H1 (cell line): ENCODE results near the gene GRIK1. TPM values are rescaled to one million over a fixed set of nuclear protein-coding genes. Genes with fewer than 3 reads are reported as not detected.

Source experiments
- CTCF ChIA-PET: fragments of 300-600 bp; sonication (Branson Sonifier 250); formaldehyde crosslinking; loops from one replicate; lab custom pipeline; 2021; ENCODE audit not compliant: partially characterized antibody; lab: Charles Lee
- POLR2A ChIA-PET: fragments of 300-600 bp; sonication (Branson Sonifier 250); formaldehyde crosslinking; loops from one replicate; lab custom pipeline; 2021; ENCODE audit warnings: inconsistent platforms; ENCODE audit not compliant: partially characterized antibody; lab: Charles Lee
- DNase-seq, 2 experiments: peaks; one replicate each; pipeline versions ENCODE4 v3.0.0 to v3.0.0-alpha.2; 2010 to 2022; ENCODE audit warnings: low spot score in 2 of 2, low read depth in 1 of 2, mixed read lengths in 1 of 2
- FAIRE-seq: peaks from 2 replicates; lab custom pipeline; 2011; peaks lifted over from hg19 to GRCh38; lab: Jason Lieb, UNC
- H2AFZ ChIP-seq: 2 replicates; pipeline ENCODE4 v1.8.1; 2012; ENCODE audit warnings: low read length, inconsistent platforms
- H2AK5ac ChIP-seq: 2 replicates; pipeline ENCODE4 v1.6.1; 2013; ENCODE audit warnings: low read depth, low read length
- H2BK120ac ChIP-seq: replicated peaks from 2 replicates; pipeline ENCODE3; 2013; ENCODE audit warnings: low read depth, low read length, inconsistent platforms
- H2BK12ac ChIP-seq: 2 replicates; pipeline ENCODE4 v1.6.1; 2013; ENCODE audit warnings: low read depth, low read length
- H2BK15ac ChIP-seq: 2 replicates; pipeline ENCODE4 v1.6.1; 2013; ENCODE audit warnings: low read length
- H2BK20ac ChIP-seq: 2 replicates; pipeline ENCODE4 v1.6.1; 2013; ENCODE audit warnings: low read length
- H2BK5ac ChIP-seq: 2 replicates; pipeline ENCODE4 v1.6.1; 2013; ENCODE audit warnings: low read depth, low read length
- H3K14ac ChIP-seq: 2 replicates; pipeline ENCODE4 v1.6.1; 2013; ENCODE audit warnings: inconsistent platforms; ENCODE audit not compliant: insufficient read length
- H3K18ac ChIP-seq: 2 replicates; pipeline ENCODE4 v1.6.1; 2013; ENCODE audit warnings: low read length; ENCODE audit errors: extremely low read depth
- H3K23ac ChIP-seq: 2 replicates; pipeline ENCODE4 v1.6.1; 2013; ENCODE audit warnings: inconsistent platforms; ENCODE audit not compliant: insufficient read length
- H3K23me2 ChIP-seq: 2 replicates; pipeline ENCODE4 v1.6.1; 2013; ENCODE audit warnings: low read depth, low read length
- H3K27ac ChIP-seq: 2 replicates; pipeline ENCODE4 v1.6.1; 2011; ENCODE audit warnings: low read depth, low read length, inconsistent platforms
- H3K27me3 ChIP-seq, 4 experiments: replicated peaks in 1 of 4; 1 replicate in 1 of 4; 2 replicates in 3 of 4; pipeline versions ENCODE4 v1.6.1 to v1.8.1; 2011 to 2013; ENCODE audit warnings: low read length in 3 of 4, mild to moderate bottlenecking in 3 of 4, inconsistent platforms in 2 of 4, mixed read lengths in 2 of 4, moderate library complexity in 1 of 4; ENCODE audit not compliant: control insufficient read depth in 3 of 4, insufficient read depth in 3 of 4; ENCODE audit errors: extremely low read depth in 1 of 4
- H3K36me3 ChIP-seq, 4 experiments: 2 replicates each; pipeline versions ENCODE4 v1.6.1 to v1.8.1; 2011 to 2013; ENCODE audit warnings: mild to moderate bottlenecking in 4 of 4, low read length in 3 of 4, moderate library complexity in 2 of 4, control low read depth in 1 of 4, inconsistent platforms in 1 of 4; ENCODE audit not compliant: insufficient read depth in 4 of 4, control insufficient read depth in 2 of 4
- H3K4ac ChIP-seq: replicated peaks from 2 replicates; pipeline ENCODE3; 2013; ENCODE audit warnings: low read length, low read depth, mixed read lengths, inconsistent platforms; ENCODE audit not compliant: insufficient read length
- H3K4me1 ChIP-seq, 4 experiments: replicated peaks in 1 of 4; 1 replicate in 1 of 4; 2 replicates in 3 of 4; pipeline versions ENCODE4 v1.6.1 to v1.8.1; 2011 to 2013; ENCODE audit warnings: low read length in 3 of 4, inconsistent platforms in 2 of 4, mixed read lengths in 1 of 4; ENCODE audit not compliant: insufficient read depth in 4 of 4, control insufficient read depth in 3 of 4
- H3K4me2 ChIP-seq, 2 experiments: 2 replicates each; pipeline versions ENCODE4 v1.6.1 to v1.8.1; 2011 to 2013; ENCODE audit warnings: low read depth in 2 of 2, low read length in 2 of 2, control low read depth in 1 of 2, inconsistent platforms in 1 of 2, mild to moderate bottlenecking in 1 of 2; ENCODE audit not compliant: insufficient read depth in 1 of 2
- H3K4me3 ChIP-seq, 4 experiments: fragments of 200-600, 300-600 bp in 1 of 4; sonication (generic), shearing (Covaris generic), sonication (Bioruptor Twin) in 1 of 4; 2 replicates each; pipeline versions ENCODE4 v1.5.1 to v1.8.1; 2011 to 2016; ENCODE audit warnings: low read length in 4 of 4, low read depth in 3 of 4, control low read depth in 2 of 4, inconsistent platforms in 2 of 4, mild to moderate bottlenecking in 2 of 4, mixed read lengths in 1 of 4, moderate library complexity in 1 of 4; ENCODE audit not compliant: insufficient read depth in 2 of 4; ENCODE audit errors: extremely low read depth in 1 of 4
- H3K56ac ChIP-seq: replicated peaks from 2 replicates; pipeline ENCODE3; 2013; ENCODE audit warnings: low read depth, mild to moderate bottlenecking, mixed read lengths, low read length, inconsistent platforms; ENCODE audit not compliant: insufficient read length
- H3K79me1 ChIP-seq: 2 replicates; pipeline ENCODE4 v1.6.1; 2013; ENCODE audit warnings: low read depth, low read length, control low read depth
- H3K79me2 ChIP-seq, 2 experiments: 2 replicates each; pipeline versions ENCODE4 v1.6.1 to v1.8.1; 2012 to 2013; ENCODE audit warnings: low read length in 2 of 2, mild to moderate bottlenecking in 2 of 2, inconsistent platforms in 1 of 2; ENCODE audit not compliant: insufficient read depth in 2 of 2, control insufficient read depth in 1 of 2
- H3K9ac ChIP-seq, 4 experiments: replicated peaks in 1 of 4; 1 replicate in 1 of 4; 2 replicates in 3 of 4; pipeline versions ENCODE4 v1.6.1 to v1.8.1; 2011 to 2013; ENCODE audit warnings: low read depth in 3 of 4, low read length in 3 of 4, control low read depth in 2 of 4, mild to moderate bottlenecking in 2 of 4, moderate library complexity in 2 of 4, inconsistent platforms in 1 of 4; ENCODE audit errors: extremely low read depth in 1 of 4
- H3K9me3 ChIP-seq, 2 experiments: 2 replicates each; pipeline versions ENCODE4 v1.6.1 to v1.8.1; 2012 to 2013; ENCODE audit warnings: mild to moderate bottlenecking in 2 of 2, moderate library complexity in 2 of 2, control low read depth in 1 of 2, inconsistent platforms in 1 of 2, low read depth in 1 of 2, low read length in 1 of 2, mixed read lengths in 1 of 2; ENCODE audit not compliant: insufficient read depth in 2 of 2
- H4K20me1 ChIP-seq, 2 experiments: replicated peaks in 1 of 2; 2 replicates each; pipeline versions ENCODE3 to v1.8.1; 2011 to 2013; ENCODE audit warnings: inconsistent platforms in 2 of 2, low read length in 2 of 2, mild to moderate bottlenecking in 1 of 2; ENCODE audit not compliant: insufficient read depth in 2 of 2, control insufficient read depth in 1 of 2
- H4K5ac ChIP-seq: 2 replicates; pipeline ENCODE4 v1.6.1; 2013; ENCODE audit warnings: low read length, low read depth, mixed read lengths, inconsistent platforms; ENCODE audit not compliant: insufficient read length
- H4K8ac ChIP-seq: 2 replicates; pipeline ENCODE4 v1.8.0; 2013; ENCODE audit warnings: mild to moderate bottlenecking, moderate library complexity, low read length, inconsistent platforms; ENCODE audit not compliant: insufficient read depth; ENCODE audit errors: extremely low read depth
- H4K91ac ChIP-seq: replicated peaks from 2 replicates; pipeline ENCODE3; 2013; ENCODE audit warnings: low read length, mixed read lengths, inconsistent platforms; ENCODE audit not compliant: insufficient read length
- GABPA ChIP-seq: IDR thresholded peaks from 2 replicates; pipeline ENCODE4 v1.6.1; 2011; ENCODE audit warnings: mild to moderate bottlenecking, low read length, moderate library complexity, borderline replicate concordance; ENCODE audit not compliant: insufficient read depth
- JUND ChIP-seq: IDR thresholded peaks from 2 replicates; pipeline ENCODE4 v1.6.1; 2011; ENCODE audit warnings: mild to moderate bottlenecking, improper control_type of control experiment, low read length
- KDM4A ChIP-seq: IDR thresholded peaks from one replicate; pipeline ENCODE4 v1.7.1; 2012; ENCODE audit warnings: low read depth, mild to moderate bottlenecking, moderate library complexity, low read length, inconsistent platforms; ENCODE audit not compliant: severe bottlenecking
- KDM5A ChIP-seq: fragments of 200-600 bp; IDR thresholded peaks from 2 replicates; pipeline ENCODE4 v1.7.1; 2012; ENCODE audit warnings: mild to moderate bottlenecking, low read length, inconsistent platforms, mixed read lengths
- MAFK ChIP-seq: IDR thresholded peaks from 2 replicates; pipeline ENCODE4 v1.6.1; 2012; ENCODE audit warnings: low read depth, mild to moderate bottlenecking, improper control_type of control experiment, low read length
- NRF1 ChIP-seq: IDR thresholded peaks from 2 replicates; pipeline ENCODE4 v1.6.1; 2011; ENCODE audit warnings: mild to moderate bottlenecking, low read depth, low read length, improper control_type of control experiment
- SIN3A ChIP-seq, 2 experiments: IDR thresholded peaks in 1 of 2; conservative IDR thresholded peaks in 1 of 2; 2 replicates each; pipeline ENCODE4 v1.6.1; 2011 to 2012; ENCODE audit warnings: low read length in 2 of 2, improper control_type of control experiment in 1 of 2, low read depth in 1 of 2, mild to moderate bottlenecking in 1 of 2
- SIRT6 ChIP-seq: IDR thresholded peaks from one replicate; pipeline ENCODE4 v1.7.1; 2012; ENCODE audit warnings: low read length, inconsistent platforms
- SIX5 ChIP-seq: IDR thresholded peaks from 2 replicates; pipeline ENCODE4 v1.6.1; 2011; ENCODE audit warnings: mild to moderate bottlenecking, low read depth, low read length
- WGBS, 2 experiments: shearing (Covaris generic) in 1 of 2; methylation state at CpG; one replicate each; pipeline versions ENCODE4 v1.1.6 to v1.1.7; 2013 to 2015; ENCODE audit warnings: low lambda C conversion rate in 2 of 2, mixed read lengths in 2 of 2, inconsistent platforms in 1 of 2, low coverage in 1 of 2, missing lambda C conversion rate in 1 of 2; ENCODE audit not compliant: insufficient replicate concordance in 2 of 2, insufficient coverage in 1 of 2, insufficient read length in 1 of 2; ENCODE audit errors: extremely low coverage in 1 of 2, missing lambda C conversion rate in 1 of 2; 5-methylcytosine and 5-hydroxymethylcytosine counted together
- polyA plus RNA-seq, 7 experiments: library from polyadenylated mRNA; depleted of rRNA in 3 of 7; stranded (reverse) in 5 of 7; unstranded in 2 of 7; fragments of >200 nt in 5 of 7; fragments of 200-250 nt in 2 of 7; gene quantifications; 1 replicate in 5 of 7; 2 replicates in 1 of 7; 4 replicates in 1 of 7; pipeline versions ENCODE4 v1.2.1 to v1.2.3, GENCODE V29; 2011 to 2013; ENCODE audit warnings: missing spikeins in 2 of 7, mixed read lengths in 2 of 7
- total RNA-seq: library from RNA; stranded (reverse); fragmentation: NEBNext Ultra II Directional; extraction: Animal tissue kit (Norgen Biotek cat#: 25700); gene quantifications from 2 replicates; pipeline ENCODE4 v1.2.1, GENCODE V29; 2021
- TF ChIP-seq, protein P1 (sequence below), 3 experiments: IDR thresholded peaks; 1 replicate in 2 of 3; 2 replicates in 1 of 3; pipeline versions ENCODE4 v1.5.1 to v1.6.1; 2011; ENCODE audit warnings: low read length in 3 of 3, mild to moderate bottlenecking in 3 of 3, inconsistent platforms in 2 of 3, low read depth in 1 of 3, moderate library complexity in 1 of 3; ENCODE audit not compliant: insufficient read depth in 1 of 3; ENCODE audit errors: control extremely low read depth in 1 of 3
- TF ChIP-seq, protein P2 (sequence below): IDR thresholded peaks from 2 replicates; pipeline ENCODE4 v1.6.1; 2011; ENCODE audit warnings: low read length, improper control_type of control experiment

The GRIK1 gene
- total and polyA plus RNA-seq, 2 of the 8 experiments (the other 6 are each of a cell fraction or from before 2014, with no cell fraction given) = 0.11 to 0.32 TPM

DNA sequence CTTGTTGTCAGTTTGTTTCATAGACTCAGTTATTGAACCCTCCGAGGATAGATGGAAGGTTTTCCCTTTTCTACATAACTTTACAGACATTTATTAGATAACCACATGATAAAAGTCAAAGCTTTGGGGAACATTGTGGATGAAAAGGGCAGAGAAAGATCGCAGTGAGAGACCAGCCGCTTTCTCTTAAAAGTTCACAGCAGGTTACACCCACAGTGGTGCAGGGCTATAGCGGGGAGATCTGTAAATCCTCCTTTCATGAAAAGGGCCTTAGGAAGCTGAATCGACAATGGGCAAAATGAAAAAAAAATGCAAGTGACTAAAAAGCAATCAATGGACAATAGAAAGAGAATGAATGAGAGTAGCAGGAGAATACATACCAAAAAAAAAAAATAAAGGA lies 218.6 kb downstream of the GRIK1 start:
- H3K27me3 ChIP-seq = no peaks in the 10 kb centered on the region
- ChIA-PET POLR2A (no interaction called here), CTCF (no interaction called here)
- H3K18ac ChIP-seq = no peak overlapping the region
- WGBS, 2 experiments = 34% methylated on average over 5 of the region's 5 CpGs; no CpG with 5 or more reads in 1 of the 2 experiments
- no peaks in the 10 kb centered on the region for H3K79me1 ChIP-seq
- H3K79me2 ChIP-seq = no peaks in the 10 kb centered on the region
- no peak overlapping the region for H4K91ac ChIP-seq
- no peaks in the 10 kb centered on the region for H3K36me3 ChIP-seq
- H2BK20ac ChIP-seq = no peak overlapping the region
- H3K23ac ChIP-seq = no peak overlapping the region
- FAIRE-seq (no peak), DNase-seq (no peak)
- no peak overlapping the region for H2BK15ac ChIP-seq
- H2AFZ ChIP-seq = no peak overlapping the region
- no peak overlapping the region for H2AK5ac ChIP-seq
- H3K14ac ChIP-seq = no peak overlapping the region
- H3K23me2 ChIP-seq = no peaks in the 10 kb centered on the region
- H4K8ac ChIP-seq = no peak overlapping the region
- no peak overlapping the region for H2BK5ac ChIP-seq
- H3K56ac ChIP-seq = no peak overlapping the region
- peak overlapping the region in 1 of 4 experiments; percentile 5; a peak in 1 of 8 replicates for H3K4me3 ChIP-seq
- no peak overlapping the region for H4K5ac ChIP-seq
- H3K9me3 ChIP-seq = peaks cover 10 to 11% of the 10 kb centered on the region in 2 experiments; a peak in 3 of 4 replicates
- H3K4ac ChIP-seq = no peak overlapping the region
- H3K4me1 ChIP-seq = peaks cover 0 to 5% (median 2%) of the 10 kb centered on the region in 4 experiments; a peak in 3 of 7 replicates
- H3K27ac ChIP-seq = no peak overlapping the region
- no peak overlapping the region for H2BK120ac ChIP-seq
- peak overlapping the region; percentile 28 to 33 for H3K4me2 ChIP-seq
- H2BK12ac ChIP-seq = no peak overlapping the region
- no peak overlapping the region for H3K9ac ChIP-seq
- H4K20me1 ChIP-seq = no peaks in the 10 kb centered on the region
- TF ChIP-seq JUND (no peak), KDM5A (no peak), SIX5 (no peak), GABPA (no peak), SIRT6 (no peak), MAFK (no peak), KDM4A (no peak), NRF1 (no peak), SIN3A (conservative IDR thresholded peaks at IDR 0.05 in 1 of 2, IDR thresholded peaks at IDR 0.05 in 1 of 2; ENCODE audit: low read depth in 1 of 2, low read length in 2 of 2) (no peak)
- TF ChIP-seq, protein P1, sequence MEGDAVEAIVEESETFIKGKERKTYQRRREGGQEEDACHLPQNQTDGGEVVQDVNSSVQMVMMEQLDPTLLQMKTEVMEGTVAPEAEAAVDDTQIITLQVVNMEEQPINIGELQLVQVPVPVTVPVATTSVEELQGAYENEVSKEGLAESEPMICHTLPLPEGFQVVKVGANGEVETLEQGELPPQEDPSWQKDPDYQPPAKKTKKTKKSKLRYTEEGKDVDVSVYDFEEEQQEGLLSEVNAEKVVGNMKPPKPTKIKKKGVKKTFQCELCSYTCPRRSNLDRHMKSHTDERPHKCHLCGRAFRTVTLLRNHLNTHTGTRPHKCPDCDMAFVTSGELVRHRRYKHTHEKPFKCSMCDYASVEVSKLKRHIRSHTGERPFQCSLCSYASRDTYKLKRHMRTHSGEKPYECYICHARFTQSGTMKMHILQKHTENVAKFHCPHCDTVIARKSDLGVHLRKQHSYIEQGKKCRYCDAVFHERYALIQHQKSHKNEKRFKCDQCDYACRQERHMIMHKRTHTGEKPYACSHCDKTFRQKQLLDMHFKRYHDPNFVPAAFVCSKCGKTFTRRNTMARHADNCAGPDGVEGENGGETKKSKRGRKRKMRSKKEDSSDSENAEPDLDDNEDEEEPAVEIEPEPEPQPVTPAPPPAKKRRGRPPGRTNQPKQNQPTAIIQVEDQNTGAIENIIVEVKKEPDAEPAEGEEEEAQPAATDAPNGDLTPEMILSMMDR (IDR thresholded peaks at IDR 0.05; ENCODE audit: control extremely low read depth in 1 of 3, insufficient read depth in 1 of 3, low read depth in 1 of 3, low read length in 3 of 3) = no peak
- TF ChIP-seq, protein P2, sequence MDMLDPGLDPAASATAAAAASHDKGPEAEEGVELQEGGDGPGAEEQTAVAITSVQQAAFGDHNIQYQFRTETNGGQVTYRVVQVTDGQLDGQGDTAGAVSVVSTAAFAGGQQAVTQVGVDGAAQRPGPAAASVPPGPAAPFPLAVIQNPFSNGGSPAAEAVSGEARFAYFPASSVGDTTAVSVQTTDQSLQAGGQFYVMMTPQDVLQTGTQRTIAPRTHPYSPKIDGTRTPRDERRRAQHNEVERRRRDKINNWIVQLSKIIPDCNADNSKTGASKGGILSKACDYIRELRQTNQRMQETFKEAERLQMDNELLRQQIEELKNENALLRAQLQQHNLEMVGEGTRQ = no peak
